GM12872 (cell line): ENCODE results near the gene NAA80.

Experiments used
- CTCF ChIP-seq: IDR thresholded peaks from 3 replicates; pipeline ENCODE4 v1.5.1; 2011; ENCODE audit warnings: low read depth, mild to moderate bottlenecking, low read length, moderate library complexity; ENCODE audit not compliant: insufficient read depth

The NAA80 gene

DNA sequence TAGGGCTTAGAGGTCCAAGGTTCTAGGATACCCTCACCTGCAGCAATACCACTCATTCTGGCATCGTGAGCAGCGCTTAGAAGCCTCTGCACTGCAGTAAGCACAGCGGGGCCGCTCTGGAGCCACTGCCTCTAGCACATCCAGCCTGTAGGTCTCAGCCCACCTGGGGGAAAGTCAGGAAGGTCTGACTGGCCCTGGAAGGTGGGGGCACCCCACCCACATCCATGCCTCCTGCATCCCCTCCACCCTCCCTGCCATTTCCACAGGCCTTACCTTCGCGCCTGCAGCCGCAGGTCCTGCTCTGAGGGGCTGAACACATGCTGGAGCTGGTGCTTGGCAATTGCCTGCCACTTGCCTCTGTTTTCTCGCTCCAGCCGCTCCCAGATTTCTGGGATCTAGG is 42.3 kb upstream of the NAA80 start:
- no peak for TF ChIP-seq CTCF

DNA sequence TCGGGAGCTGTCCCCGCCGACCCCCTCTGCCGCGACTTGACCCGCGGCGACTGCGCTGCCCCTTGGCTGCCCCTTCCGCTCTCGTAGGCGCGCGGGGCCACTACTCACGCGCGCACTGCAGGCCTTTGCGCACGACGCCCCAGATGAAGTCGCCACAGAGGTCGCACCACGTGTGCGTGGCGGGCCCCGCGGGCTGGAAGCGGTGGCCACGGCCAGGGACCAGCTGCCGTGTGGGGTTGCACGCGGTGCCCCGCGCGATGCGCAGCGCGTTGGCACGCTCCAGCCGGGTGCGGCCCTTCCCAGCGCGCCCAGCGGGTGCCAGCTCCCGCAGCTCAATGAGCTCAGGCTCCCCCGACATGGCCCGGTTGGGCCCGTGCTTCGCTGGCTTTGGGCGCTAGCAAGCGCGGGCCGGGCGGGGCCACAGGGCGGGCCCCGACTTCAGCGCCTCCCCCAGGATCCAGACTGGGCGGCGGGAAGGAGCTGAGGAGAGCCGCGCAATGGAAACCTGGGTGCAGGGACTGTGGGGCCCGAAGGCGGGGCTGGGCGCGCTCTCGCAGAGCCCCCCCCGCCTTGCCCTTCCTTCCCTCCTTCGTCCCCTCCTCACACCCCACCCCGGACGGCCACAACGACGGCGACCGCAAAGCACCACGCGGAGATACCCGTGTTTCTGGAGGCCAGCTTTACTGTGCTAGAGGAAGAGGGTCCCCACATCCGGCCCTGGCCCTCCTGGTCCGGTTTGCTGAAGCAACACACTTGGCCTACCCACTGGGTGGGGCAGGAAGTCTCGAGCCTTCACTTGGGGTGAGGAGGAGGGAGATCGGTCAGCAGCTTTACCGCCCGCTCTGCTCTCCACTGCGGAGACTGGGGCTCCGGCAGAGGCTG is 41.5 kb upstream of the NAA80 start, which contains the start of gene RASSF1:
Gene RASSF1 (minus strand): TSS at position 389 of the 882 bp plus-strand sequence. CDS start 31 bp downstream, at position 358.
- no peak for TF ChIP-seq CTCF

- TF ChIP-seq CTCF = no peak
Observed at GRCh38 chr3:50340147-50340447, 40.9 kb upstream of the NAA80 start.

DNA sequence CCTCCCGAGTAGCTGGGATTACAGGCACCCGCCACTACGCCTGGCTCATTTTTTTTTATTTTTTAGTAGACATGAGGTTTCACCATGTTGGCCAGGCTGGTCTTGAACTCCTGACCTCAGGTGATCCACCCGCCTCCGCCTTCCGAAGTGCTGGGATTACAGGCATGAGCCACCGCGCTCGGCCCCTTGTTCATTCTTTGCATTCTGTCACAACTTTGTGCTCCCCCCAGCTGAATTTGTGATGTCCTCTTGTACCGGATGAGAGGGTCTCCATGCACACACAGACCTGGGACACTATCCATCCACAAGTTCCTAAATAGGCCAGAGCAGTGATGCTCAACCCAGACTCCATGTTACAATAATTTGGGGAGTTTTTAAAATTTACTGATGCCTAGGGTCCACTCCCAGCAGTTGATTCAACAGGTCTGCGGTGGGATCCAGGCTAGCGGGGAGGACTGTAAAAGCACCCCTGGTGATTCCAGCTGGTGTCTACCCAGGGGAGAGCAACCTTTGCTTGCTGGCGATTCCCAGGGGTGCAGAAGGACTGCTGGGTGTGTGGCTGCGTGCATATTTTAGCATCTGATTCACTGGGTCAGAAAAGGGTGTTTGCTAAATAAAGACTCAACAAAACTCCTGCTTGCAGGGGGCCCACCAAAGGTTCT is 40.4 kb upstream of the NAA80 start:
- no peak for TF ChIP-seq CTCF

DNA sequence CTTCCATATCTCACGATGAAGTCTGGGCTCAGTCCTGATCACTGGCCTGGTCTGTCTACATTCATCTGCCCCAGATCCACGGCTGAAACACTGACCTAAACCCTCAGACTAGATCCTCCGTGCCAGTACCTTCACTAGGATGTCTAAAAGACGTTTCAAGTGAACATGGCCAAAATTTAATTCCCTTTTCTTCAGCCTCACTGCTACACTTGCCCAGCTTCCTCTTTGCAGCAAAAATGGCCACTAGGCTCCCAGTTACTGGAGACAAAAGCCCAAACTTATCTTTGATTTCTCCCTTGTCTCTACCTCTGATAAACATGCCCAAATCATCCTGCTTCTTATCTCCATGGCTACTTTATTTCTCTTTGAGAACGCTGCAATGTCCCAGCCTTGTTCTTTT is 39.8 kb upstream of the NAA80 start:
- TF ChIP-seq CTCF = no peak

GRCh38 chr3:50337175-50337861 is 38.1 kb upstream of the NAA80 start:
- no peak for TF ChIP-seq CTCF

DNA sequence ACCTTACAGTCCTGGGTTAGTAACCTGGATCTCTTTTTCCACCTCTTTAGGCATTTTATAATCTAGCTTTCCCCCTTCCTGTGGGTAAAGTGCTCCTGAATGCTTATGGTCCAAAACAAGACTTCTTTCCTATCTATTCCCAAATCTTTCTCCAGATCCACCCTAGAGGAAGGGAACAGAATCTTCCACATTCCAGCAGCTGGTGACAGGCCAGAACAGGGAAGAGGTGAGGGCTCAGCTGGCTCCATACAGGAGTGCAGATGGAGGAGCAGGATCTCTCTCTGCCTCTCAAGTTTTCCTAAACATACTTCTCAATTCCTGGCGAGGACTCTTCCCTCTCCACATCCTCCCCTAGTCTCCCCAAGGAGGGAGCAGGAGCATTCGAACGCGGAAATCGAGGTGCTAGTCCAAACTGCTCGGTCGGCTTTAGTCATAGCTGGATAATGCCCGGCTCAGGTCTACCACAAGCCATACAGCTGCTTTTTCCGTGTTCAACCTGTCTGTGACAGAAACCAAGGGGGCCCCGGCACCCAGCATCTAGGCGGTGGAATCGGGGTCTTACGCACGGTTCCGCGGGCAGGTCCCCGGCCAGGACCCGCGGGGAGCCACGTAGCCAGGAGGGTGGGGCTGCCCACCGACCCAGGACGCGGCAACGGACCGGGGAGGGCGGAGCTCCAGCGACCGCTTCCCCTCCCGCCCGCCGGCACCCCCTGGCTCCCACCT is 37.4 kb upstream of the NAA80 start:
- TF ChIP-seq CTCF = no peak
